Mucosa of stomach (tissue), 1 donor: ENCODE measurements around the gene GLDC.

Source experiments
- H3K27me3 ChIP-seq: one replicate; pipeline ENCODE4 v1.7.0; 2013; ENCODE audit warnings: mild to moderate bottlenecking, low read length; ENCODE audit not compliant: control insufficient read depth, insufficient read depth
- H3K36me3 ChIP-seq: one replicate; pipeline ENCODE4 v1.7.0; 2013; ENCODE audit warnings: low read length; ENCODE audit not compliant: control insufficient read depth, insufficient read depth
- H3K4me1 ChIP-seq: one replicate; pipeline ENCODE4 v1.7.0; 2013; ENCODE audit warnings: mild to moderate bottlenecking, low read length; ENCODE audit not compliant: control insufficient read depth, insufficient read depth
- H3K4me3 ChIP-seq: one replicate; pipeline ENCODE4 v1.7.0; 2013; ENCODE audit warnings: low read length
- H3K9ac ChIP-seq: one replicate; pipeline ENCODE4 v1.7.0; 2013; ENCODE audit warnings: mild to moderate bottlenecking, low read length, moderate library complexity
- H3K9me3 ChIP-seq: one replicate; pipeline ENCODE4 v1.7.0; 2013; ENCODE audit warnings: mild to moderate bottlenecking, low read length, moderate library complexity; ENCODE audit not compliant: control insufficient read depth
- donor health status: Pancreatic carcinoma.

GLDC gene

GRCh38 chr9:6579613-6580012 lies 65.9 kb downstream of the GLDC start:
- H3K4me3 ChIP-seq, result no peak overlapping the region
- no peaks in the 10 kb centered on the region for H3K4me1 ChIP-seq
- H3K36me3 ChIP-seq, result no peaks in the 10 kb centered on the region
- no peak overlapping the region for H3K9ac ChIP-seq
- H3K9me3 ChIP-seq, result no peaks in the 10 kb centered on the region
- no peaks in the 10 kb centered on the region for H3K27me3 ChIP-seq

- no peak overlapping the region for H3K4me3 ChIP-seq
- no peaks in the 10 kb centered on the region for H3K27me3 ChIP-seq
- no peaks in the 10 kb centered on the region for H3K4me1 ChIP-seq
- no peak overlapping the region for H3K9ac ChIP-seq
- H3K36me3 ChIP-seq, result no peaks in the 10 kb centered on the region
- no peaks in the 10 kb centered on the region for H3K9me3 ChIP-seq
These were observed 68.5 kb downstream of the GLDC start for GRCh38 chr9:6576987-6577386.

- H3K9me3 ChIP-seq, result no peaks in the 10 kb centered on the region
- H3K27me3 ChIP-seq, result no peaks in the 10 kb centered on the region
- no peak overlapping the region for H3K9ac ChIP-seq
- no peak overlapping the region for H3K4me3 ChIP-seq
- H3K4me1 ChIP-seq, result no peaks in the 10 kb centered on the region
- no peaks in the 10 kb centered on the region for H3K36me3 ChIP-seq
These were observed 70.0 kb downstream of the GLDC start for GRCh38 chr9:6575324-6576034.

- Histone ChIP-seq H3K9ac (no peak overlapping the region), H3K4me3 (no peak overlapping the region), H3K27me3 (no peaks in the 10 kb centered on the region), H3K4me1 (peaks cover 5% of the 10 kb centered on the region), H3K36me3 (no peaks in the 10 kb centered on the region), H3K9me3 (no peaks in the 10 kb centered on the region)
These were observed 78.4 kb downstream of the GLDC start for GRCh38 chr9:6567140-6567591.

DNA sequence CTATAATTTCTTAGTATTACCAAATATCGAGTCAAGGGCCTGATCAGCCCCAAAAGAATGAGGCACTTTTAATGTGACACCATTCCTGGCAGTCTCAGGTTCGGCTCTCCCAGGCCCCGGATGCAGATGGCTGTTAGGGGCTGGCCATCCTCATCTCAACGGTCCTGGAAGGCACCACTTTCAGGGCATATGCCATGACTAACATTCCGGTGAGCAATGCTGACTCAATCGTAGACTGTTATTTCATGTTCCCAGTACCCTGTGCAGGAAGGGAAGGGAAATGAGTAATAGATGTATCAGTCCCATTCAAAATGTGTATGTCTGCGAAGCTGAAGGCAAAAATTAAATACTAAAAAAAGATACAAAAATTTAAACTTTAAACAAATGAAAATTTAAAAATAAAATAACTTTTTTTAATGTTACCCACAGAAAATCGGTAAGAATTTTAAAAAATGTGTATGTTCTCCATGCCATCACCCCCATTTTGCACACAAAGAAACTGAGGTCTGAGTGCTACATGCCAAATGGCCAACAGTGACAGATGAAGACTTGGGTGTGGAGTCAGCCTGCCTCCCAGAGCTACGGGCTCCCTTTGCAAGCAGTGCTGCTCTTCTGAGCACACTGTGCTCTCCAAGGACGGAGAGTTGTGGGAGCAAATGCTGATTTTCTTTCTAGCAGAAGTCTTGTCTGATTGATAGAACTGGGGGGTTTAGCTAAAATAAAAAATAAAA lies 79.0 kb downstream of the GLDC start:
- Histone ChIP-seq H3K36me3 (no peaks in the 10 kb centered on the region), H3K4me1 (peaks cover 5% of the 10 kb centered on the region), H3K27me3 (no peaks in the 10 kb centered on the region), H3K9me3 (no peaks in the 10 kb centered on the region), H3K9ac (no peak overlapping the region), H3K4me3 (no peak overlapping the region)

DNA sequence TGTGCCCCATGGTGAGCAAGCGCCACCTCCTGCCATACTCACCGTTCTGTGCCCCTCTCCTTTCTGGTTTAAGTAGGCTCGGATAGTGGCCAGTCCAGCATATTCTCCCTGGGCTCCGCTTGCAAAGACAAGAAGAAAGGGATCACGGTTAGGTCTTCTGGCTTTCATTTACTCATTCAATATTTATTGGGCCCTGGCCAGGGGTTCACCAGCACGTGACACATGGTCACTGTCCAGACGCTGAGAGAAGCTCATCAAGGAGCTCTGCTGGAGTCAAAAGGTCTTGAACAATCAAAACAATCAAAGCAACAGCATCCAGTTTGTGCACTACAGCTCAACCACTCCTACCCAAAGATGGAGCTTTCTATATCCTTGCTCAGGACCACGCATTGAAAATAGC lies 80.2 kb downstream of the GLDC start:
- no peak overlapping the region for H3K4me3 ChIP-seq
- no peaks in the 10 kb centered on the region for H3K27me3 ChIP-seq
- H3K36me3 ChIP-seq, result no peaks in the 10 kb centered on the region
- H3K9me3 ChIP-seq, result no peaks in the 10 kb centered on the region
- peaks cover 5% of the 10 kb centered on the region for H3K4me1 ChIP-seq
- H3K9ac ChIP-seq, result no peak overlapping the region

GRCh38 chr9:6564868-6565267 lies 80.7 kb downstream of the GLDC start:
- H3K9ac ChIP-seq, result no peak overlapping the region
- H3K4me3 ChIP-seq, result no peak overlapping the region
- peaks cover 5% of the 10 kb centered on the region for H3K4me1 ChIP-seq
- no peaks in the 10 kb centered on the region for H3K27me3 ChIP-seq
- H3K36me3 ChIP-seq, result no peaks in the 10 kb centered on the region
- H3K9me3 ChIP-seq, result no peaks in the 10 kb centered on the region

- Histone ChIP-seq H3K4me3 (no peak overlapping the region), H3K9me3 (no peaks in the 10 kb centered on the region), H3K36me3 (no peaks in the 10 kb centered on the region), H3K4me1 (peaks cover 5% of the 10 kb centered on the region), H3K9ac (no peak overlapping the region), H3K27me3 (no peaks in the 10 kb centered on the region)
These were observed 81.2 kb downstream of the GLDC start for GRCh38 chr9:6564360-6564759.

DNA sequence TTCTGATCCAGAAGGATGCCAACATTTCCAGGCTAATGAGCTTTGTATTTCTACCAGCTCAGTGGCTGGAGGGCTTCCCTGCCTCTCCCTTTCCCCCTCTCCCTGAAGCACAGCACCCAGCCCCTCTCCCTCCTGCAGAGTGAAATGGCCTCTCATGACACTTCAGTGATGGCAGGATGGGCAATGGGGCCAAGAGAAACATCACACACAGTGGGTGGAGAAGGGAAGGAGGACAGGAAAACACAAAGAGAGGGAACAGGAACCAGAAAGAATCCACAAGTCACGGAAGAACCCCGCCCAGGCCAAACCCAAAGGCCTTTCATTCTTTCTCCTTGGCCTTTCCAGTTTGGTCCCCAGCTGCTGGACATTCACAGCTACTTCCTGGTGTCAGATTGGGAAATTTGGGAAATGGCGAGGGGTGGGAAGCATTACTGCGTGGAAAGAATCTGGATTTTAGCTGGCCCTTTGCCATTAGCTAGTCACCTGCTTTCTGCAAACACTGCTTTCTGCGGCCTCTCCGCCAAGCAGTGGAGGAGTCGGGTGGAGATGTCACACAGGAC lies 82.6 kb downstream of the GLDC start:
- H3K36me3 ChIP-seq, result no peaks in the 10 kb centered on the region
- no peaks in the 10 kb centered on the region for H3K9me3 ChIP-seq
- no peak overlapping the region for H3K4me3 ChIP-seq
- no peaks in the 10 kb centered on the region for H3K27me3 ChIP-seq
- H3K4me1 ChIP-seq, result peaks cover 5% of the 10 kb centered on the region
- H3K9ac ChIP-seq, result no peak overlapping the region

DNA sequence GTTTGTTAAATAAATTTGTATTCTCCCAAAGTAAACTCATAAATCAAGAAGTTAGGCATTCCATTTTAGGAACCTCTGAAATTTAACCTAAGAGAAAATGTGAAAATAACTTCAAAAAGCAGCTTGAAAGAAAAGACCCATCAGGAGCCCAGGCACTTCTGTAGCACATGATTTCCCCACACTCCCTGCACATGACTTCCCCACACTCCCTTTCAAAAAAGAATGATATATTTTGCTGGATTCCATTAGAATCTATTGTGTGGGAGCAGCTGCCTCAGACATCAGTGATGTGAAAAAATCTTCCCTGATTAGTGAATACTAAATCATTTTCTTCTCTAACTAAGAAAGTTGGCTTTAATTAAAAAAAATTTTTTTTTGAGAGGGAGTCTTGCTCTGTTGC lies 83.3 kb downstream of the GLDC start:
- H3K36me3 ChIP-seq, result no peaks in the 10 kb centered on the region
- no peak overlapping the region for H3K4me3 ChIP-seq
- no peak overlapping the region for H3K9ac ChIP-seq

DNA sequence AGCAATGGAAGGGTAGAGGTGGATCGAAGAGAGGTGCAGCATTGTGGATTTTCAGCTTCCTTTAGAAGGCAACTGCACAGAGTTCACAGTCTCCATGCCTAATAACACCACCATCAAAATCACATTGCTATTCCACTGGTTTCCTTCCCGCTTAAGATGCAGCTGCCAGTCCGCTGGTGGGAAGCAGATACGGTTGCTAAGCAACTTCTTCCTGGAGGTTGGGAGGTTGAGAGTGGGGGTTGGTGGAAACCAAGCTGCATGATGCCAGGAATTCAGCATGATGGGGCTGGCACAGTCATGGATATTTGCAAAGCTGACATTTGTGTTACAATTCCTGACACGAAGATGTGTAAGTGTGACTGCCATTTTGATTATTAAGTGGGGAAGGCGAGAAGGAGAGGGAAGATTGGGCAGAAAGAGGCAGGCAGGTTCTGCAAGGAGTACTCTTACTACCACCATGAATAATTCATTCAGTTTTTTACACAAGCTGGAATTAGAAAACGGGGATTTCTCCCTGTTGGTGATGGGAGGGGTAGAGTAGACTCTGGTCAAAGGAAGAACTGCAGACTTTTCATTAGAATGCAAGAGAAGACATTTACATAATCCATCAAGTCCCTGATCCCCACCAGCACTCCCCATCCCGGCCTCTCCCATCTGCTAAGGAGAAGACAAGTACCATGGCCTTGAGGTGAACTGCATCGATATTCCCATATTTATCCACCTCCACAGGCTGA lies 87.5 kb downstream of the GLDC start:
- H3K36me3 ChIP-seq, result no peaks in the 10 kb centered on the region
- H3K4me1 ChIP-seq, result peaks cover 2% of the 10 kb centered on the region
- no peak overlapping the region for H3K4me3 ChIP-seq
- H3K27me3 ChIP-seq, result no peaks in the 10 kb centered on the region
- H3K9me3 ChIP-seq, result no peaks in the 10 kb centered on the region
- H3K9ac ChIP-seq, result no peak overlapping the region

More for the DNA sequence above, 83.3 kb downstream of the GLDC start:
- Histone ChIP-seq H3K9me3 (no peaks in the 10 kb centered on the region), H3K4me1 (peaks cover 5% of the 10 kb centered on the region), H3K27me3 (no peaks in the 10 kb centered on the region)

DNA sequence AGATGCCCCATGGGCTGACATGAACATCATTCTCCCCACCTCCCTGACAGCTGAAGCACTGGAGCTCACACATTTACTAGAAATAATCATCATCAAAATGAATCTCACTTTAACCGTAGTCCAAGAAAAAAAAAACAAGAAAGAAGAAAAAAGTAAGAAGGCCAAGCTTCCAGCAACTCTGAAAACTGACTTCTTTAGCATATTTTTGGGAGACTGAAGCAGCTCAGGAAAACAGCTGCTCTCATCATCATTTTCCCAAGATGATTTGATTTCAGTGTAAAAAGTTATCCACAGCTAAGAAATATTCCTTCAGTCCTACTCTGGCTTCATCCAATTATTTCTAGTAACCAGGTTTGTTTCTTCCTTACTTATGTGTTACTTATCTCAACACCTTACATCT lies 91.7 kb downstream of the GLDC start:
- Histone ChIP-seq H3K27me3 (no peaks in the 10 kb centered on the region), H3K9ac (no peak overlapping the region), H3K36me3 (no peaks in the 10 kb centered on the region), H3K9me3 (no peaks in the 10 kb centered on the region), H3K4me1 (no peaks in the 10 kb centered on the region), H3K4me3 (no peak overlapping the region)
